ENCODE data around the gene NHSL1. TPM values are rescaled to one million over a fixed set of nuclear protein-coding genes. Genes with fewer than 3 reads are reported as not detected.

The NHSL1 gene
- total and polyA plus RNA-seq, 9 of the 15 experiments (the other 6 are each of a cell fraction or from before 2014, with no cell fraction given) = 0.09 to 0.20 TPM; not detected in 7

GRCh38 chr6:138525355-138525754, 26.1 kb upstream of the NHSL1 start (continued):
- TF ChIP-seq, protein P1, sequence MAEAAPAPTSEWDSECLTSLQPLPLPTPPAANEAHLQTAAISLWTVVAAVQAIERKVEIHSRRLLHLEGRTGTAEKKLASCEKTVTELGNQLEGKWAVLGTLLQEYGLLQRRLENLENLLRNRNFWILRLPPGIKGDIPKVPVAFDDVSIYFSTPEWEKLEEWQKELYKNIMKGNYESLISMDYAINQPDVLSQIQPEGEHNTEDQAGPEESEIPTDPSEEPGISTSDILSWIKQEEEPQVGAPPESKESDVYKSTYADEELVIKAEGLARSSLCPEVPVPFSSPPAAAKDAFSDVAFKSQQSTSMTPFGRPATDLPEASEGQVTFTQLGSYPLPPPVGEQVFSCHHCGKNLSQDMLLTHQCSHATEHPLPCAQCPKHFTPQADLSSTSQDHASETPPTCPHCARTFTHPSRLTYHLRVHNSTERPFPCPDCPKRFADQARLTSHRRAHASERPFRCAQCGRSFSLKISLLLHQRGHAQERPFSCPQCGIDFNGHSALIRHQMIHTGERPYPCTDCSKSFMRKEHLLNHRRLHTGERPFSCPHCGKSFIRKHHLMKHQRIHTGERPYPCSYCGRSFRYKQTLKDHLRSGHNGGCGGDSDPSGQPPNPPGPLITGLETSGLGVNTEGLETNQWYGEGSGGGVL (CRISPR knock-in tag; IDR thresholded peaks at IDR 0.05) = no peak

DNA sequence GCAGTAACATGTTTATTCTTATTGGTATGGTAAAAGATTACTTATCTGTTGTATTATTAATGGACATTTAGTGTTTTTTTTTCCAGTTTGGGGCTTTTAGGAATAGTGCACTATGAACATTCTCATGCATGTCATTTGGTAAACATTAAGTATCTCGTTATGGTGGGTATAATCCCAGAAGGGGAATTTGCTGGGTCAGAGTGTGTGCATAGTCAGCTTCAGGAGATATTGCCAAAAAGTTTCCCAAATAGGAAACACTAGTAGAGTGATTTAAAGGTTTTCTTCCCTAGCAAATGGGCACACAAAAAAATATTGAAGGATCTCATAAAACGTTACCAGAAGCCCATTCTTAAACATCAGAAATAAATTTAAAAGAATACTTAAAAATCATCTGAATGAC, 25.2 kb upstream of the NHSL1 start:
- no peaks in the 10 kb centered on the region for H4K20me1 ChIP-seq (replicated peaks; ENCODE audit: control insufficient read depth, insufficient read depth, low read length)
- POLR2A ChIA-PET = no interaction called here
- H3K36me3 ChIP-seq (ENCODE audit: control insufficient read depth, insufficient read depth, low read length) = no peaks in the 10 kb centered on the region
- CTCF ChIA-PET (ENCODE audit: low intra/inter-chr PET ratio) = no interaction called here
- no peaks in the 10 kb centered on the region for H3K4me1 ChIP-seq (replicated peaks in 1 of 2; ENCODE audit: control insufficient read depth in 2 of 2, insufficient read depth in 2 of 2, low read length in 2 of 2)
- no peak for DNase-seq (ENCODE audit: extremely low read depth in 1 of 4, low spot score in 3 of 4)
- intact Hi-C loops (cut with micrococcal nuclease) (loop anchor here (5.0 kb wide), 1 partner anchor 97 kb away; no protein-coding TSS in a partner anchor), in situ Hi-C loops (cut with MboI) (no loop called here)
- H3K27me3 ChIP-seq (ENCODE audit: control insufficient read depth in 2 of 2, insufficient read depth in 2 of 2, low read length in 2 of 2) = peaks cover 3 to 10% of the 10 kb centered on the region in 2 experiments; a peak in 3 of 5 replicates
- no TSS peak for BruUV-seq (replicated peaks)
- H3K9ac ChIP-seq (ENCODE audit: insufficient read depth in 1 of 2, low read depth in 2 of 2, low read length in 2 of 2) = no peak overlapping the region
- no peak for ATAC-seq
- H3K9me1 ChIP-seq (ENCODE audit: control insufficient read depth, insufficient read depth, low read length) = no peaks in the 10 kb centered on the region
- no peak for FAIRE-seq
- H3K4me2 ChIP-seq (ENCODE audit: insufficient read depth, low read length) = no peak overlapping the region
- H3K9me3 ChIP-seq (replicated peaks; ENCODE audit: control insufficient read depth, insufficient read depth, low read depth, low read length) = no peaks in the 10 kb centered on the region
- 2% methylated on average over 2 of the region's 2 CpGs for WGBS (ENCODE audit: insufficient coverage, low coverage, missing lambda C conversion rate)
- no peak overlapping the region for H3K4me3 ChIP-seq
- no peak overlapping the region for H2AFZ ChIP-seq (ENCODE audit: low read depth, low read length)
- H3K27ac ChIP-seq (ENCODE audit: extremely low read depth, low read depth, low read length) = no peak overlapping the region
- TF ChIP-seq EP300 (IDR thresholded peaks at IDR 0.05; ENCODE audit: low read length) (no peak), ZNF830 (CRISPR knock-in tag; IDR thresholded peaks at IDR 0.05) (no peak), ZKSCAN8 (CRISPR knock-in tag; IDR thresholded peaks at IDR 0.05) (no peak)
- no peaks in the 10 kb centered on the region for H3K79me2 ChIP-seq (ENCODE audit: control insufficient read depth, insufficient read depth, low read length)

All from K562 (cell line).